ENCODE results near the gene NKD1.

NKD1 gene

GRCh38 chr16:50634947-50635346 lies 86.8 kb downstream of the NKD1 start:
- peak overlapping the region in 8 of 11 experiments; percentile 9 to 53 (median 24); a peak in 11 of 22 replicates for H3K4me2 ChIP-seq

GRCh38 chr16:50635505-50636392 lies 87.6 kb downstream of the NKD1 start:
- H4K20me1 ChIP-seq: no peaks in the 10 kb centered on the region; a peak in 1 of 22 replicates
- H3K4me1 ChIP-seq: peaks cover 0 to 36% (median 19%) of the 10 kb centered on the region in 10 experiments; a peak in 12 of 20 replicates
- no peaks in the 10 kb centered on the region for H3K36me3 ChIP-seq
- no peaks in the 10 kb centered on the region for H3K27me3 ChIP-seq
- no peak overlapping the region for H3K9ac ChIP-seq
- peak overlapping the region in 8 of 11 experiments; percentile 9 to 53 (median 24); a peak in 14 of 22 replicates for H3K4me2 ChIP-seq
- H3K9me3 ChIP-seq (replicated peaks in 1 of 11): no peaks in the 10 kb centered on the region
- no peak overlapping the region for H3K27ac ChIP-seq
- no peak for TF ChIP-seq Cebpa-rat (IDR thresholded peaks at IDR 0.05)
- no peak overlapping the region for H3K4me3 ChIP-seq

More at GRCh38 chr16:50634947-50635346, 86.8 kb downstream of the NKD1 start:
- no peaks in the 10 kb centered on the region for H3K27me3 ChIP-seq
- H3K9ac ChIP-seq: no peak overlapping the region
- no peak overlapping the region for H3K27ac ChIP-seq
- H3K4me3 ChIP-seq: no peak overlapping the region
- no peaks in the 10 kb centered on the region for H3K36me3 ChIP-seq
- H4K20me1 ChIP-seq: no peaks in the 10 kb centered on the region; a peak in 1 of 22 replicates
- no peaks in the 10 kb centered on the region for H3K9me3 ChIP-seq (replicated peaks in 1 of 11)
- peaks cover 0 to 36% (median 19%) of the 10 kb centered on the region in 10 experiments; a peak in 12 of 20 replicates for H3K4me1 ChIP-seq
- no peak for TF ChIP-seq Cebpa-rat (IDR thresholded peaks at IDR 0.05)

GRCh38 chr16:50636753-50637374 lies 88.7 kb downstream of the NKD1 start:
- no peak overlapping the region for H3K9ac ChIP-seq
- no peaks in the 10 kb centered on the region; a peak in 1 of 22 replicates for H4K20me1 ChIP-seq
- no peak overlapping the region for H3K4me3 ChIP-seq
- H3K27ac ChIP-seq: no peak overlapping the region
- H3K4me1 ChIP-seq: peaks cover 0 to 36% (median 19%) of the 10 kb centered on the region in 10 experiments; a peak in 12 of 20 replicates
- no peaks in the 10 kb centered on the region for H3K27me3 ChIP-seq
- no peaks in the 10 kb centered on the region for H3K9me3 ChIP-seq (replicated peaks in 1 of 11)
- no peaks in the 10 kb centered on the region for H3K36me3 ChIP-seq
- no peak for TF ChIP-seq Cebpa-rat (IDR thresholded peaks at IDR 0.05)
- no peak overlapping the region for H3K4me2 ChIP-seq

GRCh38 chr16:50637716-50638602 lies 89.8 kb downstream of the NKD1 start:
- Histone ChIP-seq H3K9me3 (replicated peaks in 1 of 11) (no peaks in the 10 kb centered on the region), H3K9ac (no peak overlapping the region; a peak in 1 of 22 replicates), H3K4me1 (peaks cover 0 to 36% (median 19%) of the 10 kb centered on the region in 10 experiments; a peak in 12 of 20 replicates), H3K4me2 (peak overlapping the region in 2 of 11 experiments; percentile 25 to 36; a peak in 3 of 22 replicates), H3K36me3 (no peaks in the 10 kb centered on the region), H4K20me1 (no peaks in the 10 kb centered on the region; a peak in 1 of 22 replicates), H3K27me3 (no peaks in the 10 kb centered on the region), H3K4me3 (no peak overlapping the region), H3K27ac (no peak overlapping the region)
- no peak for TF ChIP-seq Cebpa-rat (IDR thresholded peaks at IDR 0.05)

GRCh38 chr16:50638816-50639670 lies 90.8 kb downstream of the NKD1 start:
- Histone ChIP-seq H3K36me3 (no peaks in the 10 kb centered on the region), H3K4me1 (peaks cover 0 to 36% (median 19%) of the 10 kb centered on the region in 10 experiments; a peak in 12 of 20 replicates), H3K9me3 (replicated peaks in 1 of 11) (no peaks in the 10 kb centered on the region), H3K9ac (peak overlapping the region in 1 of 11 experiments; percentile 2; a peak in 1 of 22 replicates), H3K27ac (no peak overlapping the region), H3K27me3 (no peaks in the 10 kb centered on the region), H3K4me2 (peak overlapping the region in 7 of 11 experiments; percentile 2 to 50 (median 41); a peak in 11 of 22 replicates), H3K4me3 (no peak overlapping the region), H4K20me1 (no peaks in the 10 kb centered on the region; a peak in 1 of 22 replicates)
- TF ChIP-seq Cebpa-rat (IDR thresholded peaks at IDR 0.05): no peak

GRCh38 chr16:50640391-50640790 lies 92.2 kb downstream of the NKD1 start:
- H3K4me3 ChIP-seq: no peak overlapping the region
- no peak overlapping the region for H3K27ac ChIP-seq
- no peaks in the 10 kb centered on the region for H3K36me3 ChIP-seq
- no peaks in the 10 kb centered on the region for H3K9me3 ChIP-seq (replicated peaks in 1 of 11)
- no peak overlapping the region for H3K9ac ChIP-seq
- peaks cover 0 to 28% (median 13%) of the 10 kb centered on the region in 10 experiments; a peak in 12 of 20 replicates for H3K4me1 ChIP-seq
- TF ChIP-seq Cebpa-rat (IDR thresholded peaks at IDR 0.05): no peak
- no peaks in the 10 kb centered on the region for H3K27me3 ChIP-seq
- H3K4me2 ChIP-seq: no peak overlapping the region
- no peaks in the 10 kb centered on the region; a peak in 1 of 22 replicates for H4K20me1 ChIP-seq

GRCh38 chr16:50640919-50641817 lies 93.0 kb downstream of the NKD1 start:
- no peak overlapping the region for H3K4me3 ChIP-seq
- H3K9ac ChIP-seq: no peak overlapping the region
- no peak overlapping the region for H3K27ac ChIP-seq
- no peak overlapping the region for H3K4me2 ChIP-seq
- H3K4me1 ChIP-seq: peaks cover 0 to 22% (median 7%) of the 10 kb centered on the region in 10 experiments; a peak in 11 of 20 replicates
- H3K36me3 ChIP-seq: no peaks in the 10 kb centered on the region
- H3K9me3 ChIP-seq (replicated peaks in 1 of 11): no peaks in the 10 kb centered on the region
- no peaks in the 10 kb centered on the region for H4K20me1 ChIP-seq
- H3K27me3 ChIP-seq: no peaks in the 10 kb centered on the region
- TF ChIP-seq Cebpa-rat (IDR thresholded peaks at IDR 0.05): no peak
